GM12878 (cell line): ENCODE measurements around the gene ME1. TPM values are rescaled to one million over a fixed set of nuclear protein-coding genes. Genes with fewer than 3 reads are reported as not detected.

Experiments used
- NR2C1 ChIP-seq: fragments of 450-650 bp; IDR thresholded peaks from 2 replicates; pipeline ENCODE4 v1.6.1; 2017; ENCODE audit warnings: antibody characterized with exemption, mild to moderate bottlenecking, moderate library complexity
- POLR2A ChIP-seq: IDR thresholded peaks from 2 replicates; pipeline ENCODE4 v1.6.1; 2011; ENCODE audit warnings: low read depth, mild to moderate bottlenecking, low read length
- SP1 ChIP-seq: IDR thresholded peaks from one replicate; pipeline ENCODE4 v1.6.1; 2011; ENCODE audit warnings: low read depth, low read length
- SUZ12 ChIP-seq: fragments of 200-600 bp; sonication (generic); IDR thresholded peaks from one replicate; pipeline ENCODE4 v1.6.1; 2018; ENCODE audit warnings: antibody characterized with exemption, mild to moderate bottlenecking; ENCODE audit not compliant: unreplicated experiment
- WRNIP1 ChIP-seq: IDR thresholded peaks from 2 replicates; pipeline ENCODE4 v1.6.1; 2011; ENCODE audit warnings: low read depth, low read length, improper control_type of control experiment, borderline replicate concordance
- YBX1 ChIP-seq: fragments of 450-650 bp; IDR thresholded peaks from 2 replicates; pipeline ENCODE4 v1.6.1; 2016; ENCODE audit warnings: antibody characterized with exemption
- ZNF622 ChIP-seq: fragments of 450-650 bp; IDR thresholded peaks from 2 replicates; pipeline ENCODE4 v1.6.1; 2017; ENCODE audit warnings: mild to moderate bottlenecking, inconsistent platforms
- polyA plus RNA-seq, 11 experiments: library from polyadenylated mRNA; depleted of rRNA in 4 of 11; unstranded in 6 of 11; stranded (reverse) in 5 of 11; fragments of >200 nt; fragmentation: Nextera tagmentation in 4 of 11; fragmentation: Illumina TruSeq in 1 of 11; extraction: Ambion mirVana in 4 of 11; extraction: Trizol in 1 of 11; gene quantifications; 1 replicate in 1 of 11; 2 replicates in 10 of 11; pipeline versions ENCODE4 v1.2.1 to v1.2.3, GENCODE V29; 2011 to 2016; ENCODE audit warnings: inconsistent platforms in 2 of 11, missing spikeins in 2 of 11, low read depth in 1 of 11
- total RNA-seq, 4 experiments: library from RNA; depleted of rRNA in 3 of 4; stranded (reverse); fragments of >200 nt in 3 of 4; fragmentation: Illumina TruSeq in 1 of 4; extraction: Trizol in 1 of 4; gene quantifications; 2 replicates each; pipeline versions ENCODE4 v1.2.1 to v1.2.3, GENCODE V29; 2013 to 2021
- TF ChIP-seq, protein P1 (sequence below): fragments of 450-650 bp; IDR thresholded peaks from 2 replicates; pipeline ENCODE4 v1.6.1; 2017; ENCODE audit warnings: mild to moderate bottlenecking, moderate library complexity
- TF ChIP-seq, protein P2 (sequence below): IDR thresholded peaks from 2 replicates; pipeline ENCODE4 v1.6.1; 2012; ENCODE audit warnings: low read length, inconsistent platforms
- TF ChIP-seq, protein P3 (sequence below): fragments of 450-650 bp; IDR thresholded peaks from 2 replicates; pipeline ENCODE4 v1.6.1; 2017; ENCODE audit warnings: antibody characterized with exemption, mild to moderate bottlenecking, moderate library complexity
- TF ChIP-seq, protein P4 (sequence below): IDR thresholded peaks from 2 replicates; pipeline ENCODE4 v1.6.1; 2012; ENCODE audit warnings: mild to moderate bottlenecking, low read depth, low read length

ME1 gene
- total and polyA plus RNA-seq, 10 of the 15 experiments (the other 5 are each of a cell fraction or from before 2014, with no cell fraction given): 3.6 to 11.8 (median 8.4) TPM

- TF ChIP-seq, protein P1, sequence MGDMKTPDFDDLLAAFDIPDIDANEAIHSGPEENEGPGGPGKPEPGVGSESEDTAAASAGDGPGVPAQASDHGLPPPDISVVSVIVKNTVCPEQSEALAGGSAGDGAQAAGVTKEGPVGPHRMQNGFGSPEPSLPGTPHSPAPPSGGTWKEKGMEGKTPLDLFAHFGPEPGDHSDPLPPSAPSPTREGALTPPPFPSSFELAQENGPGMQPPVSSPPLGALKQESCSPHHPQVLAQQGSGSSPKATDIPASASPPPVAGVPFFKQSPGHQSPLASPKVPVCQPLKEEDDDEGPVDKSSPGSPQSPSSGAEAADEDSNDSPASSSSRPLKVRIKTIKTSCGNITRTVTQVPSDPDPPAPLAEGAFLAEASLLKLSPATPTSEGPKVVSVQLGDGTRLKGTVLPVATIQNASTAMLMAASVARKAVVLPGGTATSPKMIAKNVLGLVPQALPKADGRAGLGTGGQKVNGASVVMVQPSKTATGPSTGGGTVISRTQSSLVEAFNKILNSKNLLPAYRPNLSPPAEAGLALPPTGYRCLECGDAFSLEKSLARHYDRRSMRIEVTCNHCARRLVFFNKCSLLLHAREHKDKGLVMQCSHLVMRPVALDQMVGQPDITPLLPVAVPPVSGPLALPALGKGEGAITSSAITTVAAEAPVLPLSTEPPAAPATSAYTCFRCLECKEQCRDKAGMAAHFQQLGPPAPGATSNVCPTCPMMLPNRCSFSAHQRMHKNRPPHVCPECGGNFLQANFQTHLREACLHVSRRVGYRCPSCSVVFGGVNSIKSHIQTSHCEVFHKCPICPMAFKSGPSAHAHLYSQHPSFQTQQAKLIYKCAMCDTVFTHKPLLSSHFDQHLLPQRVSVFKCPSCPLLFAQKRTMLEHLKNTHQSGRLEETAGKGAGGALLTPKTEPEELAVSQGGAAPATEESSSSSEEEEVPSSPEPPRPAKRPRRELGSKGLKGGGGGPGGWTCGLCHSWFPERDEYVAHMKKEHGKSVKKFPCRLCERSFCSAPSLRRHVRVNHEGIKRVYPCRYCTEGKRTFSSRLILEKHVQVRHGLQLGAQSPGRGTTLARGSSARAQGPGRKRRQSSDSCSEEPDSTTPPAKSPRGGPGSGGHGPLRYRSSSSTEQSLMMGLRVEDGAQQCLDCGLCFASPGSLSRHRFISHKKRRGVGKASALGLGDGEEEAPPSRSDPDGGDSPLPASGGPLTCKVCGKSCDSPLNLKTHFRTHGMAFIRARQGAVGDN: no peak
- TF ChIP-seq WRNIP1: no peak
- TF ChIP-seq, protein P2, sequence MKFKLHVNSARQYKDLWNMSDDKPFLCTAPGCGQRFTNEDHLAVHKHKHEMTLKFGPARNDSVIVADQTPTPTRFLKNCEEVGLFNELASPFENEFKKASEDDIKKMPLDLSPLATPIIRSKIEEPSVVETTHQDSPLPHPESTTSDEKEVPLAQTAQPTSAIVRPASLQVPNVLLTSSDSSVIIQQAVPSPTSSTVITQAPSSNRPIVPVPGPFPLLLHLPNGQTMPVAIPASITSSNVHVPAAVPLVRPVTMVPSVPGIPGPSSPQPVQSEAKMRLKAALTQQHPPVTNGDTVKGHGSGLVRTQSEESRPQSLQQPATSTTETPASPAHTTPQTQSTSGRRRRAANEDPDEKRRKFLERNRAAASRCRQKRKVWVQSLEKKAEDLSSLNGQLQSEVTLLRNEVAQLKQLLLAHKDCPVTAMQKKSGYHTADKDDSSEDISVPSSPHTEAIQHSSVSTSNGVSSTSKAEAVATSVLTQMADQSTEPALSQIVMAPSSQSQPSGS: no peak
- TF ChIP-seq SP1: no peak
- TF ChIP-seq, protein P3, sequence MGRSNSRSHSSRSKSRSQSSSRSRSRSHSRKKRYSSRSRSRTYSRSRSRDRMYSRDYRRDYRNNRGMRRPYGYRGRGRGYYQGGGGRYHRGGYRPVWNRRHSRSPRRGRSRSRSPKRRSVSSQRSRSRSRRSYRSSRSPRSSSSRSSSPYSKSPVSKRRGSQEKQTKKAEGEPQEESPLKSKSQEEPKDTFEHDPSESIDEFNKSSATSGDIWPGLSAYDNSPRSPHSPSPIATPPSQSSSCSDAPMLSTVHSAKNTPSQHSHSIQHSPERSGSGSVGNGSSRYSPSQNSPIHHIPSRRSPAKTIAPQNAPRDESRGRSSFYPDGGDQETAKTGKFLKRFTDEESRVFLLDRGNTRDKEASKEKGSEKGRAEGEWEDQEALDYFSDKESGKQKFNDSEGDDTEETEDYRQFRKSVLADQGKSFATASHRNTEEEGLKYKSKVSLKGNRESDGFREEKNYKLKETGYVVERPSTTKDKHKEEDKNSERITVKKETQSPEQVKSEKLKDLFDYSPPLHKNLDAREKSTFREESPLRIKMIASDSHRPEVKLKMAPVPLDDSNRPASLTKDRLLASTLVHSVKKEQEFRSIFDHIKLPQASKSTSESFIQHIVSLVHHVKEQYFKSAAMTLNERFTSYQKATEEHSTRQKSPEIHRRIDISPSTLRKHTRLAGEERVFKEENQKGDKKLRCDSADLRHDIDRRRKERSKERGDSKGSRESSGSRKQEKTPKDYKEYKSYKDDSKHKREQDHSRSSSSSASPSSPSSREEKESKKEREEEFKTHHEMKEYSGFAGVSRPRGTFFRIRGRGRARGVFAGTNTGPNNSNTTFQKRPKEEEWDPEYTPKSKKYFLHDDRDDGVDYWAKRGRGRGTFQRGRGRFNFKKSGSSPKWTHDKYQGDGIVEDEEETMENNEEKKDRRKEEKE: no peak
- TF ChIP-seq YBX1: no peak
- no peak for TF ChIP-seq ZNF622
- TF ChIP-seq NR2C1: no peak
- TF ChIP-seq, protein P4, sequence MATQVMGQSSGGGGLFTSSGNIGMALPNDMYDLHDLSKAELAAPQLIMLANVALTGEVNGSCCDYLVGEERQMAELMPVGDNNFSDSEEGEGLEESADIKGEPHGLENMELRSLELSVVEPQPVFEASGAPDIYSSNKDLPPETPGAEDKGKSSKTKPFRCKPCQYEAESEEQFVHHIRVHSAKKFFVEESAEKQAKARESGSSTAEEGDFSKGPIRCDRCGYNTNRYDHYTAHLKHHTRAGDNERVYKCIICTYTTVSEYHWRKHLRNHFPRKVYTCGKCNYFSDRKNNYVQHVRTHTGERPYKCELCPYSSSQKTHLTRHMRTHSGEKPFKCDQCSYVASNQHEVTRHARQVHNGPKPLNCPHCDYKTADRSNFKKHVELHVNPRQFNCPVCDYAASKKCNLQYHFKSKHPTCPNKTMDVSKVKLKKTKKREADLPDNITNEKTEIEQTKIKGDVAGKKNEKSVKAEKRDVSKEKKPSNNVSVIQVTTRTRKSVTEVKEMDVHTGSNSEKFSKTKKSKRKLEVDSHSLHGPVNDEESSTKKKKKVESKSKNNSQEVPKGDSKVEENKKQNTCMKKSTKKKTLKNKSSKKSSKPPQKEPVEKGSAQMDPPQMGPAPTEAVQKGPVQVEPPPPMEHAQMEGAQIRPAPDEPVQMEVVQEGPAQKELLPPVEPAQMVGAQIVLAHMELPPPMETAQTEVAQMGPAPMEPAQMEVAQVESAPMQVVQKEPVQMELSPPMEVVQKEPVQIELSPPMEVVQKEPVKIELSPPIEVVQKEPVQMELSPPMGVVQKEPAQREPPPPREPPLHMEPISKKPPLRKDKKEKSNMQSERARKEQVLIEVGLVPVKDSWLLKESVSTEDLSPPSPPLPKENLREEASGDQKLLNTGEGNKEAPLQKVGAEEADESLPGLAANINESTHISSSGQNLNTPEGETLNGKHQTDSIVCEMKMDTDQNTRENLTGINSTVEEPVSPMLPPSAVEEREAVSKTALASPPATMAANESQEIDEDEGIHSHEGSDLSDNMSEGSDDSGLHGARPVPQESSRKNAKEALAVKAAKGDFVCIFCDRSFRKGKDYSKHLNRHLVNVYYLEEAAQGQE: no peak
- TF ChIP-seq POLR2A: no peak
- no peak for TF ChIP-seq SUZ12
Observed at GRCh38 chr6:83411731-83412130, 19.1 kb downstream of the ME1 start (continued).
